ENCODE measurements around the gene SLC24A4.

The SLC24A4 gene

DNA sequence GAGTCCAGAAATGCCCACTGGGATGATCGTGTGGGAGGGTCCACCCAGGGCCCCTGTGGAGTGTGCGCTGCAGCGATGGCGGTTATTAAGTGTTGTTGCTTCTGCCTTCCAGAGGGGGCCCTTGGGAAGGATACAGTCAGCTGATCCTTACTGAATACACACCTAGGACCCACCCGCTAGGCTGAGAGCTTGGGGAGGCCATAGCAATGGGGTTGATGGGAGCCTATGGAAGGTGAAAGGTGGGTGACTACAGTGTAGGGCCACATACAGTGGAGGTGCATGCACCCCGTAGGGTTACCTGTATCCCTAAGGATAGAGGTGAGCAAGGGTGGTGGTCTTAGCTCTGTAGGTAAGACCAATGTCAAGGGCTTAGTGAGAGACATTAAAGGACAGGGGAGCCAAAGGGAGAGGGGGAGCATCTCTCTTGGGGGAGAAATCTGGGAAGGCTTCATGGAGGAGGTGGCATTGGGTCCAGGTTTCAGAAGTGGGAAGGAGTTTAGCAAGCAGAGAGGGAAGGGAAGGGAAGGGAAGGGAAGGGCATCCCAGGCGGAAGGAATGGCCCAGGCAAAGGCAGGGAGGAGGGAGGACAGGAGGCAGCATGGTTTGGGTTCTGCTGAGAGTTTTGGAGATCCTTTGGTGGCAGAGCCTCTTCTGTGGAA, 117.5 kb downstream of the SLC24A4 start:
- no peaks in the 10 kb centered on the region for H3K4me1 ChIP-seq
- H3K9me3 ChIP-seq = no peaks in the 10 kb centered on the region
- DNase-seq = no peak
- TF ChIP-seq, protein P1, sequence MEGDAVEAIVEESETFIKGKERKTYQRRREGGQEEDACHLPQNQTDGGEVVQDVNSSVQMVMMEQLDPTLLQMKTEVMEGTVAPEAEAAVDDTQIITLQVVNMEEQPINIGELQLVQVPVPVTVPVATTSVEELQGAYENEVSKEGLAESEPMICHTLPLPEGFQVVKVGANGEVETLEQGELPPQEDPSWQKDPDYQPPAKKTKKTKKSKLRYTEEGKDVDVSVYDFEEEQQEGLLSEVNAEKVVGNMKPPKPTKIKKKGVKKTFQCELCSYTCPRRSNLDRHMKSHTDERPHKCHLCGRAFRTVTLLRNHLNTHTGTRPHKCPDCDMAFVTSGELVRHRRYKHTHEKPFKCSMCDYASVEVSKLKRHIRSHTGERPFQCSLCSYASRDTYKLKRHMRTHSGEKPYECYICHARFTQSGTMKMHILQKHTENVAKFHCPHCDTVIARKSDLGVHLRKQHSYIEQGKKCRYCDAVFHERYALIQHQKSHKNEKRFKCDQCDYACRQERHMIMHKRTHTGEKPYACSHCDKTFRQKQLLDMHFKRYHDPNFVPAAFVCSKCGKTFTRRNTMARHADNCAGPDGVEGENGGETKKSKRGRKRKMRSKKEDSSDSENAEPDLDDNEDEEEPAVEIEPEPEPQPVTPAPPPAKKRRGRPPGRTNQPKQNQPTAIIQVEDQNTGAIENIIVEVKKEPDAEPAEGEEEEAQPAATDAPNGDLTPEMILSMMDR (IDR thresholded peaks at IDR 0.05; ENCODE audit: low read depth, low read length) = no peak
- H3K4me3 ChIP-seq (ENCODE audit: low read depth, low read length) = no peak overlapping the region
- no peaks in the 10 kb centered on the region for H3K36me3 ChIP-seq
- no peaks in the 10 kb centered on the region for H3K27me3 ChIP-seq

DNA sequence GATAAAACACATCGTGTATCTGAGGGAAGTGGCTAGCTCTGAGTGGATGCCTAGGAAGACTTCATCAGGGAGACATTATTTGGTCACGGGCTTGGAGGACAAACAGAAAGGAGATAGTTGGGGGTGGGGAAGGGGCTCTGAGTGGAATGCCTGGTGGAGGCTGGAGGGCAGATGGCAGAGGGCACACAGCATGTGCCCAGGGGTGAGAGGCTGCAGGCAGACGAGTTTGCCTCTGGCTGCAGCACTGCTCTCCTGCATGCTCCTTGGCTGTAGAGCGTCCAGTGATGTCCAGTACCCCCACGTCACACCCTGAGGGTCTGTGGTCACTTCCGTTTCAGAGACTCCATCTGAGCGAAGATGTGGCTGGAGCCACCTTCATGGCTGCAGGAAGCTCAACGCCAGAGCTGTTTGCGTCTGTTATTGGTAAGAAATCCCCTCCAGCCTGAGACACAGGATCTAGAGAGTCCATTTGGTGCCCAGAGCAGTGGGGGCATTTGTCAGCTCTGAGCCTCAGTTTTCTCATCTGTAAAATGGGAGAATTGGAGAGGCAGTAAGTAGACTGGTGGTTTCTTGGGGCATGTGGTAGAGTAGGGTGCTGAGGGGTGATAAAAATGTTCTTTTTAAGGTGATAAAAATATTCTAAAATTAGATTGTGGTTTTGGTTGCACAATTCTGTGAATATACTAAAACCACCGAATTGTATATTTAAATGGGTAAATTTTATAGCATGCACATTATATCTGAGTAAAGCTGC, 119.0 kb downstream of the SLC24A4 start:
- no peaks in the 10 kb centered on the region for H3K27me3 ChIP-seq
- DNase-seq = no peak

DNA sequence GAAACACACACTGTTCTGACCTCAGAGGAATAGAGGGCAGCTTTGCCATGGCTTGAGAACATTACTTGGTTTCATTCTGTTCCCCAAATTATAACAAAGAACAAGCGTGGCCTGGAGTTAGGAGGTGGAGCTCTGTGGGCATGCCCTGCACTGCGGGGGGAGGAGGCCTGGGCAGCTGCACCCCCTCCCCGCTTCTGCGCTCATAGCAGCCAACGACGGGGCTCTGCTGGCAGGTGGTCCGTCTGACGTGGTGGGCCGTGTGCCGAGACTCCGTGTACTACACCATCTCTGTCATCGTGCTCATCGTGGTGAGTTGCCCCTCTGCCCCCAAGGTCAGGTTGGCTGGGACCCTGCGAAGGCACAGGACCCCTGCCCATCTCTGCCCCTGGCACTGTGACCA, 120.2 kb downstream of the SLC24A4 start:
- H3K36me3 ChIP-seq = no peaks in the 10 kb centered on the region
- no peaks in the 10 kb centered on the region for H3K27me3 ChIP-seq
- no peaks in the 10 kb centered on the region for H3K9me3 ChIP-seq
- DNase-seq = no peak
- no peaks in the 10 kb centered on the region for H3K4me1 ChIP-seq
- TF ChIP-seq, protein P1 (IDR thresholded peaks at IDR 0.05; ENCODE audit: low read depth, low read length) = no peak
- no peak overlapping the region for H3K4me3 ChIP-seq (ENCODE audit: low read depth, low read length)

More for the DNA sequence above, 119.0 kb downstream of the SLC24A4 start:
- TF ChIP-seq, protein P1 (IDR thresholded peaks at IDR 0.05; ENCODE audit: low read depth, low read length) = no peak
- H3K36me3 ChIP-seq = no peaks in the 10 kb centered on the region
- no peaks in the 10 kb centered on the region for H3K4me1 ChIP-seq
- no peaks in the 10 kb centered on the region for H3K9me3 ChIP-seq
- no peak overlapping the region for H3K4me3 ChIP-seq (ENCODE audit: low read depth, low read length)

DNA sequence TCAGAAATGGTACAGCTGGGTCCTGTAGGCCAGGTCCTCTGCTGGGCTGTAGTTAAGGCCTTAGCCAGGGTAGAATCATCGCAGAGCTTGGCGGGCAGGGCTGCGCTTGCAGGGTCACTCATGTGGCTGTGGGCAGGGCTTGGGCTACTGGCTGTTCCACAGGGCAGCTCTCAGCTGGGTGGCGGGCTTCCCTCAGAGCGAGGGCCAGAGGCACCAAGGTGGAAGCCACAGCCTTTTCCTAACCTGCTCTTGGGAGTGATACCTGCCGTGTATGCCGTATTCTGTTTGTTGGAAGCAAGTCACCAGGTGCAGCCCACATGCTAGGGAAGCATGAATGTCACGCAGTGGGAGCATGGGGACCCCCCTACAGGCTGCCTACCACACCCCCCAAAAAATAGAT, 120.8 kb downstream of the SLC24A4 start:
- H3K27me3 ChIP-seq = no peaks in the 10 kb centered on the region
- H3K4me3 ChIP-seq (ENCODE audit: low read depth, low read length) = no peak overlapping the region
- no peaks in the 10 kb centered on the region for H3K4me1 ChIP-seq
- TF ChIP-seq, protein P1 (IDR thresholded peaks at IDR 0.05; ENCODE audit: low read depth, low read length) = no peak
- no peaks in the 10 kb centered on the region for H3K9me3 ChIP-seq
- no peak for DNase-seq
- no peaks in the 10 kb centered on the region for H3K36me3 ChIP-seq

DNA sequence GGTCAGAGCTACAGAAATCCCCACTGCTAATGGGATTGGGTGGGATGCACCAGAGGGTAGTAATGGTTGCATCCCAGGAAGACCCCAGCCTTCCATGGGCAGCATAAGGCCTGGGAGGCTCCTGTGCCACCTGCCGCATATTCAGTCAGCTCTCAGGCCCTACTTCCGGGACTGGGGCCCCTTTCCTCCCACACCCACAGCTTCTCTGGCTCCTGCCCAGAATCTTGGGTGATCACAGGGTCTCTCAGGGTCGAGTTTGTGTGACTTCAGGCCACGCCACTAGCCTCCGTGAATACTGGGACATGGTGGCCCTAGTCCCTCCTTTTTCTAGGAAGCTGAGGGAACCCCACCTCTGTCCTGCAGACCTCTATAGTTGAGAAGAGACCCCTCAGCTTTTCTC, 123.8 kb downstream of the SLC24A4 start:
- H3K4me3 ChIP-seq (ENCODE audit: low read depth, low read length) = no peak overlapping the region
- TF ChIP-seq, protein P1 (IDR thresholded peaks at IDR 0.05; ENCODE audit: low read depth, low read length) = no peak

More for the DNA sequence above, 123.8 kb downstream of the SLC24A4 start:
- Histone ChIP-seq H3K9me3 (no peaks in the 10 kb centered on the region), H3K27me3 (no peaks in the 10 kb centered on the region), H3K36me3 (no peaks in the 10 kb centered on the region), H3K4me1 (no peaks in the 10 kb centered on the region)
- DNase-seq = no peak

Data from BE2C (cell line).